A549 (cell line): ENCODE measurements around the gene ARHGEF1. TPM values are rescaled to one million over a fixed set of nuclear protein-coding genes. Genes with fewer than 3 reads are reported as not detected.
A peak's percentile ranks its signal among the peaks of the same experiment; 100 is the strongest.

Experiments used
- ATAC-seq, 2 experiments: fragments of 200-7000 bp in 1 of 2; fragments of >200 bp in 1 of 2; cut with Nextera tagmentation in 1 of 2; cut with Tn5 transposase in 1 of 2; 3 replicates each; pipeline versions ENCODE4 v1.8.0 to v1.9.1; 2018 to 2020; ENCODE audit warnings: mild to moderate bottlenecking in 1 of 2, moderate library complexity in 1 of 2
- CTCF ChIA-PET: fragments of 300-600 bp; sonication (Branson Sonifier 250); formaldehyde crosslinking; extraction: SDS; loops from one replicate; lab custom pipeline; 2021; ENCODE audit warnings: antibody characterized with exemption, inconsistent platforms; lab: Yijun Ruan, JAX
- POLR2A ChIA-PET: fragments of 350-600 bp; formaldehyde crosslinking; extraction: SDS; loops from one replicate; lab custom pipeline; 2021; ENCODE audit warnings: antibody characterized with exemption, inconsistent platforms; lab: Yijun Ruan, JAX
- DNase-seq, 2 experiments: peaks; one replicate each; pipeline versions ENCODE4 v3.0.0 to v3.0.0-alpha.2; 2011 to 2016; ENCODE audit warnings: low read depth in 1 of 2, low spot score in 1 of 2
- FAIRE-seq: peaks from 2 replicates; lab custom pipeline; 2011; peaks lifted over from hg19 to GRCh38; lab: Jason Lieb, UNC
- H3K27ac ChIP-seq, 2 experiments: fragments of >200 bp; sonication (Bioruptor Twin); formaldehyde crosslinking; 3 replicates each; pipeline ENCODE4 v1.5.1; 2016 to 2017
- H3K4me1 ChIP-seq: fragments of >200 bp; sonication (Bioruptor Twin); formaldehyde crosslinking; 3 replicates; pipeline ENCODE4 v1.6.1; 2016
- H3K4me2 ChIP-seq: fragments of >200 bp; sonication (Bioruptor Twin); formaldehyde crosslinking; 3 replicates; pipeline ENCODE4 v1.6.1; 2016
- H3K4me3 ChIP-seq: fragments of >200 bp; sonication (Bioruptor Twin); formaldehyde crosslinking; 3 replicates; pipeline ENCODE4 v1.5.1; 2016
- H3K9me3 ChIP-seq: fragments of >200 bp; sonication (Bioruptor Twin); formaldehyde crosslinking; 3 replicates; pipeline ENCODE4 v1.6.1; 2016
- CBX8 ChIP-seq: fragments of 200-600 bp; sonication (generic); IDR thresholded peaks from 2 replicates; pipeline ENCODE4 v1.6.1; 2016
- CEBPB ChIP-seq, 2 experiments: fragments of >200 bp in 1 of 2; sonication (Bioruptor Twin) in 1 of 2; formaldehyde crosslinking in 1 of 2; IDR thresholded peaks; 2 replicates each; pipeline ENCODE4 v1.6.1; 2012 to 2016
- CHD2 ChIP-seq: fragments of 150-350 bp; IDR thresholded peaks from 2 replicates; pipeline ENCODE4 v1.6.1; 2014; ENCODE audit warnings: low read length; ENCODE audit not compliant: partially characterized antibody
- CHD4 ChIP-seq: fragments of 200-600 bp; sonication (generic); IDR thresholded peaks from 2 replicates; pipeline ENCODE4 v1.6.1; 2016; ENCODE audit warnings: antibody characterized with exemption, mild to moderate bottlenecking, borderline replicate concordance
- EHMT2 ChIP-seq: fragments of 200-600 bp; sonication (generic); IDR thresholded peaks from 2 replicates; pipeline ENCODE4 v1.6.1; 2016; ENCODE audit warnings: antibody characterized with exemption, low read depth, mild to moderate bottlenecking, moderate library complexity
- ESRRA ChIP-seq: fragments of 150-350 bp; IDR thresholded peaks from 2 replicates; pipeline ENCODE4 v1.6.1; 2014; ENCODE audit warnings: mild to moderate bottlenecking, low read length, borderline replicate concordance
- FOSB ChIP-seq: fragments of 250-450 bp; sonication (Bioruptor Pico); IDR thresholded peaks from 2 replicates; pipeline ENCODE4 v1.5.0; 2020; ENCODE audit warnings: mild to moderate bottlenecking, moderate library complexity
- FOSL2 ChIP-seq, 2 experiments: fragments of 450-650 bp in 1 of 2; fragments of >200 bp in 1 of 2; sonication (Bioruptor Twin) in 1 of 2; formaldehyde crosslinking; IDR thresholded peaks; 2 replicates each; pipeline versions ENCODE4 v1.5.0 to v1.6.1; 2016 to 2020; ENCODE audit warnings: mild to moderate bottlenecking in 1 of 2, moderate library complexity in 1 of 2
- FOXS1 ChIP-seq: fragments of 250-450 bp; sonication (Bioruptor Pico); IDR thresholded peaks from 2 replicates; pipeline ENCODE4 v1.5.0; 2020; ENCODE audit warnings: mild to moderate bottlenecking, moderate library complexity
- GATA3 ChIP-seq: IDR thresholded peaks from 2 replicates; pipeline ENCODE4 v1.6.1; 2012; ENCODE audit warnings: borderline replicate concordance
- HDAC2 ChIP-seq: fragments of 200-600 bp; sonication (generic); IDR thresholded peaks from 2 replicates; pipeline ENCODE4 v1.6.1; 2016
- HEYL ChIP-seq: fragments of 250-450 bp; sonication (Bioruptor Pico); IDR thresholded peaks from 2 replicates; pipeline ENCODE4 v1.8.0; 2021; ENCODE audit warnings: mild to moderate bottlenecking, moderate library complexity
- HOXA7 ChIP-seq: fragments of 250-450 bp; sonication (Bioruptor Pico); IDR thresholded peaks from 2 replicates; pipeline ENCODE4 v1.5.0; 2020; ENCODE audit warnings: mild to moderate bottlenecking, moderate library complexity
- KDM1A ChIP-seq: fragments of 200-600 bp; sonication (generic); IDR thresholded peaks from 2 replicates; pipeline ENCODE4 v1.6.1; 2016; ENCODE audit warnings: low read depth, mild to moderate bottlenecking
- MYC ChIP-seq: IDR thresholded peaks from 2 replicates; pipeline ENCODE4 v1.6.1; 2012; ENCODE audit warnings: mild to moderate bottlenecking, inconsistent platforms, low read length, improper control_type of control experiment, borderline replicate concordance
- NFE2L2 ChIP-seq: fragments of 150-350 bp; conservative IDR thresholded peaks from 2 replicates; pipeline ENCODE4 v1.6.1; 2014; ENCODE audit warnings: low read length
- PHF8 ChIP-seq: fragments of 200-600 bp; sonication (generic); IDR thresholded peaks from 2 replicates; pipeline ENCODE4 v1.6.1; 2016; ENCODE audit warnings: low read depth, mild to moderate bottlenecking, antibody characterized with exemption, moderate library complexity, borderline replicate concordance
- POLR2A ChIP-seq: IDR thresholded peaks from 2 replicates; pipeline ENCODE4 v1.6.1; 2012; ENCODE audit warnings: mild to moderate bottlenecking, low read length
- RARB ChIP-seq: fragments of 250-450 bp; sonication (Bioruptor Pico); IDR thresholded peaks from 2 replicates; pipeline ENCODE4 v1.8.0; 2021; ENCODE audit warnings: mild to moderate bottlenecking, moderate library complexity
- RFX5 ChIP-seq: fragments of 450-650 bp; IDR thresholded peaks from 2 replicates; pipeline ENCODE4 v1.7.1; 2014; ENCODE audit warnings: antibody characterized with exemption, mild to moderate bottlenecking, moderate library complexity
- TFCP2L1 ChIP-seq: fragments of 250-450 bp; sonication (Bioruptor Pico); IDR thresholded peaks from 2 replicates; pipeline ENCODE4 v1.5.0; 2021; ENCODE audit warnings: mild to moderate bottlenecking
- ZC3H11A ChIP-seq: fragments of 450-650 bp; IDR thresholded peaks from 2 replicates; pipeline ENCODE4 v1.6.1; 2014; ENCODE audit warnings: antibody characterized with exemption, mild to moderate bottlenecking
- WGBS: methylation state at CpG from one replicate; pipeline ENCODE4 v1.1.6; 2017; ENCODE audit errors: missing lambda C conversion rate; 5-methylcytosine and 5-hydroxymethylcytosine counted together
- polyA plus RNA-seq, 4 experiments: library from polyadenylated mRNA; depleted of rRNA in 3 of 4; stranded (reverse); fragments of >200 nt; fragmentation: RNase III in 1 of 4; extraction: RNeasy Plus Mini Kit Qiagen cat#74134 plus additional on column Dnase treatment in 1 of 4; gene quantifications; 2 replicates in 3 of 4; 3 replicates in 1 of 4; pipeline ENCODE4 v1.2.3, GENCODE V29; 2011 to 2017
- TF ChIP-seq, protein P1 (sequence below): fragments of 250-450 bp; sonication (Bioruptor Pico); IDR thresholded peaks from 2 replicates; pipeline ENCODE4 v1.5.0; 2020; ENCODE audit warnings: low read depth, mild to moderate bottlenecking, moderate library complexity
- TF ChIP-seq, protein P2 (sequence below): fragments of 250-450 bp; sonication (Bioruptor Pico); IDR thresholded peaks from 2 replicates; pipeline ENCODE4 v1.5.0; 2021; ENCODE audit warnings: mild to moderate bottlenecking, moderate library complexity, borderline replicate concordance
- TF ChIP-seq, protein P3 (sequence below): fragments of 200-600 bp; sonication (generic); IDR thresholded peaks from 2 replicates; pipeline ENCODE4 v1.6.1; 2016; ENCODE audit warnings: antibody characterized with exemption, mild to moderate bottlenecking, moderate library complexity
- TF ChIP-seq, protein P4 (sequence below): IDR thresholded peaks from 2 replicates; pipeline ENCODE4 v1.6.1; 2012
- TF ChIP-seq, protein P5 (sequence below): IDR thresholded peaks from 2 replicates; pipeline ENCODE4 v1.6.1; 2012
- TF ChIP-seq, protein P6 (sequence below): fragments of 450-650 bp; IDR thresholded peaks from 2 replicates; pipeline ENCODE4 v1.6.1; 2014; ENCODE audit warnings: antibody characterized with exemption
- TF ChIP-seq, protein P7 (sequence below): fragments of >200 bp; sonication (Bioruptor Twin); formaldehyde crosslinking; IDR thresholded peaks from 2 replicates; pipeline ENCODE4 v1.6.1; 2016
- TF ChIP-seq, protein P8 (sequence below): IDR thresholded peaks from 2 replicates; pipeline ENCODE4 v1.6.1; 2012; ENCODE audit warnings: low read depth, borderline replicate concordance

ARHGEF1 gene
- polyA plus RNA-seq, 2 of the 4 experiments (the other 2 are of a cell fraction) = 38.0 to 84.2 TPM

DNA sequence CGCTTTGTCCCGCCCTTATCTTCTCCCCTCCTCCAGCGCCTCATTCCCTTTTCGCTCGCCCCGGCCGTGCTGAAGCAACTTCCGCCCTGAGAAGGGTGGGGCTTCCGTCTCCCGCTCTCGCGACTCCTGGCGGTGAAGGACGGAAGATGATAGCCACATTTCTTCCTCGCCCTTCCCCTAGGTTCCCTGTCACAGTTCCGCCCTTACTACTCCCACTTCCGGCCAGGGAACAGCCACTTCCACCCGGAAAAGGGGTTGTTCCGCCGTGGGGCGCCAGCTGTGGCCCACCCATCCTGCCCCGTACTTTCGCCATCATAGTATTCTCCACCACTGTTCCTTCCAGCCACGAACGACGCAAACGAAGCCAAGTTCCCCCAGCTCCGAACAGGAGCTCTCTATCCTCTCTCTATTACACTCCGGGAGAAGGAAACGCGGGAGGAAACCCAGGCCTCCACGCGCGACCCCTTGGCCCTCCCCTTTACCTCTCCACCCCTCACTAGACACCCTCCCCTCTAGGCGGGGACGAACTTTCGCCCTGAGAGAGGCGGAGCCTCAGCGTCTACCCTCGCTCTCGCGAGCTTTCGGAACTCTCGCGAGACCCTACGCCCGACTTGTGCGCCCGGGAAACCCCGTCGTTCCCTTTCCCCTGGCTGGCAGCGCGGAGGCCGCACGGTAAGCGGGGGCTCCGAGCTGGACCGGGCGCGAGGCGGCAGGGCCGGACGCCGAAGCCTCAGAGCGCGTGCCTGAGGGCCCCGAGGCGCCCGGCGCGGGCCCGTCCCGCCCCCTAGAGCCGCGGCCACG, 23.2 kb upstream of the ARHGEF1 start, which contains the start of gene RPS19:
RPS19 (plus strand) TSS at position 638 of the 801 bp plus-strand sequence. CDS start 520 bp downstream, outside the sequence.
- FAIRE-seq (peak; percentile 100), DNase-seq (peak; percentile 100), ATAC-seq (peak; percentile 86 to 92)
- ChIA-PET POLR2A (interaction anchor here (0.6 to 3.5 kb wide), 30 partner anchors 8 to 1143 kb away, joined by 3 to 102 read pairs (median 4); partner anchors contain the start of genes ACTMAP, B9D2, CD79A and COQ8B), CTCF (interaction anchor here (0.6 to 16.4 kb wide), 34 partner anchors 10 to 312 kb away, joined by 3 to 243 read pairs (median 4); partner anchors contain the start of genes CD79A and RABAC1)
- Histone ChIP-seq H3K27ac (peak within 1 kb of the TSS; percentile 90 to 95), H3K4me3 (peak within 1 kb of the TSS; percentile 89), H3K4me1 (peaks cover 40% of the 10 kb centered on the region), H3K9me3 (no peaks in the 10 kb centered on the region), H3K4me2 (peak within 1 kb of the TSS; percentile 98)
- WGBS = 1% methylated on average over 51 of the region's 76 CpGs
- TF ChIP-seq NFE2L2 = 0 out of 2 replicates have a peak, but pooled peaks have one; percentile 2
- peak; percentile 52; the same call in 1 of the 2 replicates for TF ChIP-seq TFCP2L1 (CRISPR knock-in tag)
- TF ChIP-seq RARB (CRISPR knock-in tag) = no peak
- TF ChIP-seq, protein P1, sequence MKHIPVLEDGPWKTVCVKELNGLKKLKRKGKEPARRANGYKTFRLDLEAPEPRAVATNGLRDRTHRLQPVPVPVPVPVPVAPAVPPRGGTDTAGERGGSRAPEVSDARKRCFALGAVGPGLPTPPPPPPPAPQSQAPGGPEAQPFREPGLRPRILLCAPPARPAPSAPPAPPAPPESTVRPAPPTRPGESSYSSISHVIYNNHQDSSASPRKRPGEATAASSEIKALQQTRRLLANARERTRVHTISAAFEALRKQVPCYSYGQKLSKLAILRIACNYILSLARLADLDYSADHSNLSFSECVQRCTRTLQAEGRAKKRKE (CRISPR knock-in tag) = no peak
- TF ChIP-seq, protein P2, sequence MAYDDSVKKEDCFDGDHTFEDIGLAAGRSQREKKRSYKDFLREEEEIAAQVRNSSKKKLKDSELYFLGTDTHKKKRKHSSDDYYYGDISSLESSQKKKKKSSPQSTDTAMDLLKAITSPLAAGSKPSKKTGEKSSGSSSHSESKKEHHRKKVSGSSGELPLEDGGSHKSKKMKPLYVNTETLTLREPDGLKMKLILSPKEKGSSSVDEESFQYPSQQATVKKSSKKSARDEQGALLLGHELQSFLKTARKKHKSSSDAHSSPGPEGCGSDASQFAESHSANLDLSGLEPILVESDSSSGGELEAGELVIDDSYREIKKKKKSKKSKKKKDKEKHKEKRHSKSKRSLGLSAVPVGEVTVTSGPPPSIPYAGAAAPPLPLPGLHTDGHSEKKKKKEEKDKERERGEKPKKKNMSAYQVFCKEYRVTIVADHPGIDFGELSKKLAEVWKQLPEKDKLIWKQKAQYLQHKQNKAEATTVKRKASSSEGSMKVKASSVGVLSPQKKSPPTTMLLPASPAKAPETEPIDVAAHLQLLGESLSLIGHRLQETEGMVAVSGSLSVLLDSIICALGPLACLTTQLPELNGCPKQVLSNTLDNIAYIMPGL (CRISPR knock-in tag) = no peak
- TF ChIP-seq ESRRA = no peak; the same call in 1 of the 2 replicates
- no peak for TF ChIP-seq FOSB (CRISPR knock-in tag)
- TF ChIP-seq, protein P3, sequence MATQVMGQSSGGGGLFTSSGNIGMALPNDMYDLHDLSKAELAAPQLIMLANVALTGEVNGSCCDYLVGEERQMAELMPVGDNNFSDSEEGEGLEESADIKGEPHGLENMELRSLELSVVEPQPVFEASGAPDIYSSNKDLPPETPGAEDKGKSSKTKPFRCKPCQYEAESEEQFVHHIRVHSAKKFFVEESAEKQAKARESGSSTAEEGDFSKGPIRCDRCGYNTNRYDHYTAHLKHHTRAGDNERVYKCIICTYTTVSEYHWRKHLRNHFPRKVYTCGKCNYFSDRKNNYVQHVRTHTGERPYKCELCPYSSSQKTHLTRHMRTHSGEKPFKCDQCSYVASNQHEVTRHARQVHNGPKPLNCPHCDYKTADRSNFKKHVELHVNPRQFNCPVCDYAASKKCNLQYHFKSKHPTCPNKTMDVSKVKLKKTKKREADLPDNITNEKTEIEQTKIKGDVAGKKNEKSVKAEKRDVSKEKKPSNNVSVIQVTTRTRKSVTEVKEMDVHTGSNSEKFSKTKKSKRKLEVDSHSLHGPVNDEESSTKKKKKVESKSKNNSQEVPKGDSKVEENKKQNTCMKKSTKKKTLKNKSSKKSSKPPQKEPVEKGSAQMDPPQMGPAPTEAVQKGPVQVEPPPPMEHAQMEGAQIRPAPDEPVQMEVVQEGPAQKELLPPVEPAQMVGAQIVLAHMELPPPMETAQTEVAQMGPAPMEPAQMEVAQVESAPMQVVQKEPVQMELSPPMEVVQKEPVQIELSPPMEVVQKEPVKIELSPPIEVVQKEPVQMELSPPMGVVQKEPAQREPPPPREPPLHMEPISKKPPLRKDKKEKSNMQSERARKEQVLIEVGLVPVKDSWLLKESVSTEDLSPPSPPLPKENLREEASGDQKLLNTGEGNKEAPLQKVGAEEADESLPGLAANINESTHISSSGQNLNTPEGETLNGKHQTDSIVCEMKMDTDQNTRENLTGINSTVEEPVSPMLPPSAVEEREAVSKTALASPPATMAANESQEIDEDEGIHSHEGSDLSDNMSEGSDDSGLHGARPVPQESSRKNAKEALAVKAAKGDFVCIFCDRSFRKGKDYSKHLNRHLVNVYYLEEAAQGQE = peak; percentile 99
- no peak for TF ChIP-seq FOXS1 (CRISPR knock-in tag)
- TF ChIP-seq, protein P4, sequence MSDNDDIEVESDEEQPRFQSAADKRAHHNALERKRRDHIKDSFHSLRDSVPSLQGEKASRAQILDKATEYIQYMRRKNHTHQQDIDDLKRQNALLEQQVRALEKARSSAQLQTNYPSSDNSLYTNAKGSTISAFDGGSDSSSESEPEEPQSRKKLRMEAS = peak; percentile 91
- TF ChIP-seq POLR2A = peak; percentile 95
- TF ChIP-seq RFX5 = peak; percentile 41; the same call in 1 of the 2 replicates
- TF ChIP-seq, protein P5, sequence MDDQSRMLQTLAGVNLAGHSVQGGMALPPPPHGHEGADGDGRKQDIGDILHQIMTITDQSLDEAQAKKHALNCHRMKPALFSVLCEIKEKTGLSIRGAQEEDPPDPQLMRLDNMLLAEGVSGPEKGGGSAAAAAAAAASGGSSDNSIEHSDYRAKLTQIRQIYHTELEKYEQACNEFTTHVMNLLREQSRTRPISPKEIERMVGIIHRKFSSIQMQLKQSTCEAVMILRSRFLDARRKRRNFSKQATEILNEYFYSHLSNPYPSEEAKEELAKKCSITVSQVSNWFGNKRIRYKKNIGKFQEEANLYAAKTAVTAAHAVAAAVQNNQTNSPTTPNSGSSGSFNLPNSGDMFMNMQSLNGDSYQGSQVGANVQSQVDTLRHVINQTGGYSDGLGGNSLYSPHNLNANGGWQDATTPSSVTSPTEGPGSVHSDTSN = peak; percentile 10; the same call in 1 of the 2 replicates
- peak; percentile 57; the same call in 1 of the 2 replicates for TF ChIP-seq CHD4
- TF ChIP-seq FOSL2 (IDR thresholded peaks at IDR 0.05) = no peak
- no peak for TF ChIP-seq FOSL2 (CRISPR knock-in tag; IDR thresholded peaks at IDR 0.05)
- no peak for TF ChIP-seq KDM1A
- TF ChIP-seq, protein P6, sequence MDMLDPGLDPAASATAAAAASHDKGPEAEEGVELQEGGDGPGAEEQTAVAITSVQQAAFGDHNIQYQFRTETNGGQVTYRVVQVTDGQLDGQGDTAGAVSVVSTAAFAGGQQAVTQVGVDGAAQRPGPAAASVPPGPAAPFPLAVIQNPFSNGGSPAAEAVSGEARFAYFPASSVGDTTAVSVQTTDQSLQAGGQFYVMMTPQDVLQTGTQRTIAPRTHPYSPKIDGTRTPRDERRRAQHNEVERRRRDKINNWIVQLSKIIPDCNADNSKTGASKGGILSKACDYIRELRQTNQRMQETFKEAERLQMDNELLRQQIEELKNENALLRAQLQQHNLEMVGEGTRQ = no peak
- peak; percentile 99 for TF ChIP-seq MYC
- TF ChIP-seq, protein P7, sequence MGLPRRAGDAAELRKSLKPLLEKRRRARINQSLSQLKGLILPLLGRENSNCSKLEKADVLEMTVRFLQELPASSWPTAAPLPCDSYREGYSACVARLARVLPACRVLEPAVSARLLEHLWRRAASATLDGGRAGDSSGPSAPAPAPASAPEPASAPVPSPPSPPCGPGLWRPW = no peak
- TF ChIP-seq HEYL (CRISPR knock-in tag) = no peak
- peak; percentile 96 for TF ChIP-seq GATA3
- TF ChIP-seq, protein P8, sequence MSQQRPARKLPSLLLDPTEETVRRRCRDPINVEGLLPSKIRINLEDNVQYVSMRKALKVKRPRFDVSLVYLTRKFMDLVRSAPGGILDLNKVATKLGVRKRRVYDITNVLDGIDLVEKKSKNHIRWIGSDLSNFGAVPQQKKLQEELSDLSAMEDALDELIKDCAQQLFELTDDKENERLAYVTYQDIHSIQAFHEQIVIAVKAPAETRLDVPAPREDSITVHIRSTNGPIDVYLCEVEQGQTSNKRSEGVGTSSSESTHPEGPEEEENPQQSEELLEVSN = peak; percentile 43; the same call in 1 of the 2 replicates
- no peak for TF ChIP-seq CBX8
- no peak for TF ChIP-seq HOXA7 (CRISPR knock-in tag)
- peak; percentile 100 for TF ChIP-seq CHD2
- TF ChIP-seq HDAC2 = no peak
- no peak for TF ChIP-seq EHMT2
- TF ChIP-seq CEBPB (IDR thresholded peaks at IDR 0.05) = peak in 1 of 2 experiments; percentile 62; a peak in 1 of 4 replicates
- peak; percentile 93 for TF ChIP-seq PHF8
- no peak for TF ChIP-seq ZC3H11A
